ENCODE data around the gene TMEM263.

Gene TMEM263

GRCh38 chr12:107007411-107007810, 51.7 kb downstream of the TMEM263 start:
- TF ChIP-seq CTCF (conservative IDR thresholded peaks at IDR 0.05; ENCODE audit: low read length): no peak
- H3K4me3 ChIP-seq (ENCODE audit: low read length): no peak overlapping the region
- no peak for DNase-seq (ENCODE audit: low read depth)

- TF ChIP-seq CTCF (conservative IDR thresholded peaks at IDR 0.05; ENCODE audit: low read length): no peak
- no peak overlapping the region for H3K4me3 ChIP-seq (ENCODE audit: low read length)
- no peak for DNase-seq (ENCODE audit: low read depth)
Observed at GRCh38 chr12:107011519-107011918, 55.8 kb downstream of the TMEM263 start.

- H3K4me3 ChIP-seq (ENCODE audit: low read length): no peak overlapping the region
- no peak for DNase-seq (ENCODE audit: low read depth)
- TF ChIP-seq CTCF (conservative IDR thresholded peaks at IDR 0.05; ENCODE audit: low read length): no peak
Observed at GRCh38 chr12:107012736-107013425, 57.2 kb downstream of the TMEM263 start.

- no peak for TF ChIP-seq CTCF (conservative IDR thresholded peaks at IDR 0.05; ENCODE audit: low read length)
- no peak overlapping the region for H3K4me3 ChIP-seq (ENCODE audit: low read length)
- DNase-seq (ENCODE audit: low read depth): no peak
Observed at GRCh38 chr12:107014055-107014454, 58.3 kb downstream of the TMEM263 start.

GRCh38 chr12:107017042-107017441, 61.3 kb downstream of the TMEM263 start:
- DNase-seq (ENCODE audit: low read depth): no peak
- TF ChIP-seq CTCF (conservative IDR thresholded peaks at IDR 0.05; ENCODE audit: low read length): no peak
- H3K4me3 ChIP-seq (ENCODE audit: low read length): no peak overlapping the region

- no peak for TF ChIP-seq CTCF (conservative IDR thresholded peaks at IDR 0.05; ENCODE audit: low read length)
- no peak for DNase-seq (ENCODE audit: low read depth)
Observed at GRCh38 chr12:107019546-107019945, 63.8 kb downstream of the TMEM263 start.

More at GRCh38 chr12:107019546-107019945, 63.8 kb downstream of the TMEM263 start:
- no peak overlapping the region for H3K4me3 ChIP-seq (ENCODE audit: low read length)

Measured in AG10803 (cell line).